GM12864 (cell line): Measurements from ENCODE around the gene PITX1.
"Not testable (repeated sequence)": the region's sequence is repeated elsewhere in the genome, so short reads cannot be mapped to it uniquely, and the experiment has no call there.

Experiments used
- DNase-seq: peaks from one replicate; pipeline ENCODE4 v3.0.0-alpha.2; 2011; ENCODE audit warnings: low read depth
- H3K4me3 ChIP-seq: 2 replicates; pipeline ENCODE4 v1.5.1; 2011; ENCODE audit warnings: mild to moderate bottlenecking, low read depth, low read length, control low read depth
- TF ChIP-seq, protein P1 (sequence below): IDR thresholded peaks from 2 replicates; pipeline ENCODE4 v1.5.1; 2011; ENCODE audit warnings: low read depth, mild to moderate bottlenecking, moderate library complexity, low read length, control low read depth, inconsistent platforms; ENCODE audit errors: missing control alignments

The PITX1 gene

DNA sequence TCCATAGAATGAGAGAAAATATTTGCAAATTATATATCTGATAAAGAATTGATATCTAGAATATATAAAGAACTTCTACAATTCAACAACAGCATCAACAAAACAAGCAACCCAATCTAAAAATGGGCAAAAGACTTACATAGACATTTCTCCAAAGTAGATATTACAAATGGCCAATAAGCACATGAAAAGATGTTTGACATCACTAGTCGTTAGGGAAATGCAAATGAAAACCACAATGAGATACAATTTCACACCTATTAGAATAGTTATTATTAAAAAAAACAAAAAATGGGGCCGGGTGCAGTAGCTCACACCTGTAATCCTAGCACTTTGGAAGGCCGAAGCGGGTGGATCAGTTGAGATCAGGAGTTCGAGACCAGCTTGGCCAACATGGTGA is 41.9 kb downstream of the PITX1 start:
- no peak for DNase-seq
- TF ChIP-seq, protein P1, sequence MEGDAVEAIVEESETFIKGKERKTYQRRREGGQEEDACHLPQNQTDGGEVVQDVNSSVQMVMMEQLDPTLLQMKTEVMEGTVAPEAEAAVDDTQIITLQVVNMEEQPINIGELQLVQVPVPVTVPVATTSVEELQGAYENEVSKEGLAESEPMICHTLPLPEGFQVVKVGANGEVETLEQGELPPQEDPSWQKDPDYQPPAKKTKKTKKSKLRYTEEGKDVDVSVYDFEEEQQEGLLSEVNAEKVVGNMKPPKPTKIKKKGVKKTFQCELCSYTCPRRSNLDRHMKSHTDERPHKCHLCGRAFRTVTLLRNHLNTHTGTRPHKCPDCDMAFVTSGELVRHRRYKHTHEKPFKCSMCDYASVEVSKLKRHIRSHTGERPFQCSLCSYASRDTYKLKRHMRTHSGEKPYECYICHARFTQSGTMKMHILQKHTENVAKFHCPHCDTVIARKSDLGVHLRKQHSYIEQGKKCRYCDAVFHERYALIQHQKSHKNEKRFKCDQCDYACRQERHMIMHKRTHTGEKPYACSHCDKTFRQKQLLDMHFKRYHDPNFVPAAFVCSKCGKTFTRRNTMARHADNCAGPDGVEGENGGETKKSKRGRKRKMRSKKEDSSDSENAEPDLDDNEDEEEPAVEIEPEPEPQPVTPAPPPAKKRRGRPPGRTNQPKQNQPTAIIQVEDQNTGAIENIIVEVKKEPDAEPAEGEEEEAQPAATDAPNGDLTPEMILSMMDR, result no peak
- H3K4me3 ChIP-seq, result no peak overlapping the region

DNA sequence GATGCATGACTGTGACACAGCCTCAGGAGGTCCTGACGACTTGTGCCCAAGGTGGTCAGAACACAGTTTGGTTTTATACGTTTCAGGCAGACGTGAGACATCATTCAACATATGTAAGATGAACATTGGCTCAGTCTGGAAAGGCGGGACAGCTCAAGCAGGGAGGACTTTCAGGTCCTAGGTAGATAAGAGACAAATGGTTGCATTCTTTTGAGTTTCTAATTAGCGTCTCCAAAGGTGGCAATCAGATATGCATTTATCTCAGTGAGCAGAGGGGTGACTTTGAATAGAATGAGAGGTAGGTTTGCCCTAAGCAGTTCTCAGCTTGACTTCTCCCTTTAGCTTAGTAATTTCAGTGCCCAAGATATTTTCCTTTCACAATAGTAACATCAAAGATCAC is 43.8 kb downstream of the PITX1 start:
- not testable (repeated sequence) for H3K4me3 ChIP-seq

DNA sequence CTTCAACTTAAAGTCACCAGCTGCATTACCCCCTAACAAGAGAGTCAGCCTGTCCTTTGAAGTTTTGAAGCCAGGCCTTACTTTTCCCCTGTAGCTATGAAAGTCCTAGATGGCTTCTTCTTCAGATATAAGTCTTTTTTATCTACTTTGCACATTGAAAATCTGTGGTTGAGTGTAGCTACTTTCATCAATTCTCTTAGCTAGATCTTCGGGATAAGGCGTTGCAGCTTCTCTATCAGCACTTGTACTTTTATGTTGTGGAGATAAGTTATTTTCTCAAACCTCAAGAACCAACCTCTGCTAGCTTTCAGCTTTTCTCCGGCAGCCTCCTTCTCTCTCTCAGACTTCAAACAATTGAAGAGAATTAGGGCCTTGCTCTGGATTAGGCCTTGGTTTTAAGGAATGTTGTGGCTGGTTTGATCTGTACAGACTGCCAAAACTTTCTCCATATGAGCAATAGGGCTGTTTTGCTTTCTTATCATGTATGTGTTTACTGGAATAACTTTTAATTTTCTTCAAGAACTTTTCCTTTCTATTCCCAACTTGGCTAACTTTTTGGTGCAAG is 44.7 kb downstream of the PITX1 start:
- no peak for DNase-seq
- no peak overlapping the region for H3K4me3 ChIP-seq
- TF ChIP-seq, protein P1, result no peak

More for the DNA sequence above, 43.8 kb downstream of the PITX1 start:
- not testable (repeated sequence) for DNase-seq

DNA sequence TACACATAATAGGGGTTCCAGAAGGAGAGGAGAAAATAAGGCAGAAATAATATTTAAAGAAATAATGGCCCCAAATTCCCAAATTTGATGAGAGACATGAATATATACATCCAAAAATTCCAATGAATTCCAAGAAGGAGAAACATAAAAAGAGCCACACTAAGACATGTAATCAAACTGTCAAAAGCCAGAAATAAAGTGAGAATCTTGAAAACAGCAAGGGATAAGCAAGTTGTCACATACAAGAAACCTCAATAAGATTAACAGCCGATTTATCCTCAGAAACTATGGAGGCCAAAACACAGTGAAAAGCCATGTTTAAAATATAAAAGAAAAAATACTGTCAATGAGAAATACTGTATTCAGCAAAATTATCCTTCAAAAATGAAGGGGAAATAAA is 51.8 kb downstream of the PITX1 start:
- H3K4me3 ChIP-seq, result no peak overlapping the region
- TF ChIP-seq, protein P1, result no peak
- no peak for DNase-seq

DNA sequence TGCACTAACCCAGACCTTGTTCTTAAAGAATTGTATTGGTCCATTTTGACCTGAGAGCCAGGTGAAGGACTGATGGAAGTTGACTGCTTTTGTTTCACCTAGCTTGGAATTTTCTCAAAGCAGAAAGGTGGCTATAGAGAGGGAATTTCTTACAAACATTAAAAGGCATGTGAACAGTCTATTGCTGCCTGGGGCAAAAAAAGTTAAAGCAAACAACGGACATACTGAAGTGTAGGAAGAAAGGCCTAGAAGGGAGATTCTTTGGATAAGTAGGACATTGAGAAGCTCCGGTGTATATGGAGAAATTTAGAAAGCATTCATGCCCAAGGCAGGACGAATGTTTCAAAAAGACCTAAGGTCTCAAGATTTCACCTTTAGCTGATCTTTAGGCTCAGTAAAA is 54.6 kb downstream of the PITX1 start:
- TF ChIP-seq, protein P1, result no peak
- no peak overlapping the region for H3K4me3 ChIP-seq
- DNase-seq, result no peak
